ENCODE data around the gene ZBTB26. TPM values are rescaled to one million over a fixed set of nuclear protein-coding genes. Genes with fewer than 3 reads are reported as not detected.
"Not testable (repeated sequence)": the region's sequence is repeated elsewhere in the genome, so short reads cannot be mapped to it uniquely, and the experiment has no call there.

The ZBTB26 gene
- total RNA-seq, 1 donor from 2014 or later: 4.1 TPM

GRCh38 chr9:122936464-122936863 lies 5.2 kb upstream of the ZBTB26 start:
- no peak for DNase-seq (ENCODE audit: low spot score)
- intact Hi-C loops (cut with DNase I): no loop called here

- DNase-seq (ENCODE audit: low spot score): no peak
- intact Hi-C loops (cut with DNase I): loop anchor here (2.0 kb wide), 1 partner anchor 18 kb away; the partner anchor contains the start of gene ZBTB6
Observed at GRCh38 chr9:122930541-122931225, 629 bp downstream of the ZBTB26 start.

GRCh38 chr9:122929796-122930354 lies 1.4 kb downstream of the ZBTB26 start:
- DNase-seq (ENCODE audit: low spot score): no peak
- intact Hi-C loops (cut with DNase I): loop anchor here (2.0 kb wide), 1 partner anchor 17 kb away; the partner anchor contains the start of gene ZBTB6

- DNase-seq (ENCODE audit: low spot score): no peak
- intact Hi-C loops (cut with DNase I): no loop called here
Observed at GRCh38 chr9:122923947-122924346, 7.4 kb downstream of the ZBTB26 start.

- intact Hi-C loops (cut with DNase I): no loop called here
- no peak for DNase-seq (ENCODE audit: low spot score)
Observed at GRCh38 chr9:122922713-122923112, 8.6 kb downstream of the ZBTB26 start.

GRCh38 chr9:122918310-122918709 lies 13.0 kb downstream of the ZBTB26 start:
- intact Hi-C loops (cut with DNase I): no loop called here
- DNase-seq (ENCODE audit: low spot score): no peak

- intact Hi-C loops (cut with DNase I): loop anchor here (2.0 kb wide), 1 partner anchor 18 kb away; the partner anchor contains the start of gene ZBTB26
Observed at GRCh38 chr9:122912964-122913673, 18.2 kb downstream of the ZBTB26 start, which contains the start of gene ZBTB6. TSS of gene ZBTB6 (minus strand) at chr9:122913323. CDS start at chr9:122912072, 1,251 bp downstream.

GRCh38 chr9:122912671-122912963 lies 18.7 kb downstream of the ZBTB26 start:
- intact Hi-C loops (cut with DNase I): loop anchor here (2.0 kb wide), 1 partner anchor 18 kb away; the partner anchor contains the start of gene ZBTB26
- no peak for DNase-seq (ENCODE audit: low spot score)

More at GRCh38 chr9:122912964-122913673, 18.2 kb downstream of the ZBTB26 start, which contains the start of gene ZBTB6:
- peak; percentile 91 for DNase-seq (ENCODE audit: low spot score)

- intact Hi-C loops (cut with DNase I); DNase-seq (ENCODE audit: low spot score): not testable (repeated sequence)
Observed at GRCh38 chr9:122906122-122906521, 25.2 kb downstream of the ZBTB26 start.

- intact Hi-C loops (cut with DNase I): loop anchor here (2.0 kb wide), 1 partner anchor 36 kb away; the partner anchor contains the start of gene RABGAP1
- peak; percentile 100 for DNase-seq (ENCODE audit: low spot score)
Observed at GRCh38 chr9:122904823-122905710, 26.2 kb downstream of the ZBTB26 start, which contains the start of gene RC3H2. TSS of gene RC3H2 (minus strand) at chr9:122905359. CDS start at chr9:122897509, 7,850 bp downstream.

GRCh38 chr9:122904466-122904822 lies 26.9 kb downstream of the ZBTB26 start:
- intact Hi-C loops (cut with DNase I): loop anchor here (2.0 kb wide), 1 partner anchor 36 kb away; the partner anchor contains the start of gene RABGAP1
- no peak for DNase-seq (ENCODE audit: low spot score)

- intact Hi-C loops (cut with DNase I): no loop called here
- DNase-seq (ENCODE audit: low spot score): no peak
Observed at GRCh38 chr9:122900791-122901190, 30.5 kb downstream of the ZBTB26 start.

GRCh38 chr9:122897969-122898368 lies 33.3 kb downstream of the ZBTB26 start:
- no peak for DNase-seq (ENCODE audit: low spot score)
- intact Hi-C loops (cut with DNase I): no loop called here

- intact Hi-C loops (cut with DNase I): no loop called here
- DNase-seq (ENCODE audit: low spot score): no peak
Observed at GRCh38 chr9:122888480-122888879, 42.8 kb downstream of the ZBTB26 start.

GRCh38 chr9:122883125-122883524 lies 48.2 kb downstream of the ZBTB26 start:
- no peak for DNase-seq (ENCODE audit: low spot score)
- intact Hi-C loops (cut with DNase I): no loop called here

- no peak for DNase-seq (ENCODE audit: low spot score)
- intact Hi-C loops (cut with DNase I): no loop called here
Observed at GRCh38 chr9:122879443-122879842, 51.9 kb downstream of the ZBTB26 start.

GRCh38 chr9:122875523-122875922 lies 55.8 kb downstream of the ZBTB26 start:
- DNase-seq (ENCODE audit: low spot score): no peak
- intact Hi-C loops (cut with DNase I): no loop called here

GRCh38 chr9:122867276-122867675 lies 64.0 kb downstream of the ZBTB26 start:
- DNase-seq (ENCODE audit: low spot score); intact Hi-C loops (cut with DNase I): not testable (repeated sequence)

GRCh38 chr9:122866079-122866478 lies 65.2 kb downstream of the ZBTB26 start:
- no peak for DNase-seq (ENCODE audit: low spot score)
- intact Hi-C loops (cut with DNase I): no loop called here
